Upper lobe of left lung (tissue), 6 donors: ENCODE data around the gene MMAB. TPM values are rescaled to one million over a fixed set of nuclear protein-coding genes. Genes with fewer than 3 reads are reported as not detected.

Source experiments
- ATAC-seq, 2 donors: fragments of 200-7000 bp; cut with Tn5 transposase; one replicate each; pipeline ENCODE4 v1.9.1; 2022; ENCODE audit warnings: mild to moderate bottlenecking in 2 of 2, moderate library complexity in 2 of 2; ENCODE audit not compliant: low FRiP score in 2 of 2
- DNase-seq, 2 donors: peaks; one replicate each; pipeline ENCODE4 v3.0.0-alpha.2; 2019 to 2020
- H3K27ac ChIP-seq, 4 donors: fragments of 200-600 bp; sonication (generic); one replicate each; pipeline ENCODE4 v1.5.1; 2016 to 2019
- H3K27me3 ChIP-seq, 4 donors: fragments of 200-600 bp; sonication (generic); one replicate each; pipeline ENCODE4 v1.5.1; 2017 to 2019
- H3K36me3 ChIP-seq, 4 donors: fragments of 200-600 bp; sonication (generic); one replicate each; pipeline ENCODE4 v1.5.1; 2016 to 2019
- H3K4me1 ChIP-seq, 4 donors: fragments of 200-600 bp; sonication (generic); one replicate each; pipeline ENCODE4 v1.5.1; 2018 to 2019
- H3K4me3 ChIP-seq, 4 donors: fragments of 200-600 bp; sonication (generic); one replicate each; pipeline ENCODE4 v1.5.1; 2017 to 2019; ENCODE audit warnings: mild to moderate bottlenecking in 2 of 4, moderate library complexity in 1 of 4
- H3K9me3 ChIP-seq, 4 donors: fragments of 200-600 bp; sonication (generic); one replicate each; pipeline ENCODE4 v1.5.1; 2018 to 2019
- EP300 ChIP-seq, 4 donors: sonication (generic); formaldehyde crosslinking; IDR thresholded peaks; one replicate each; pipeline ENCODE4 v1.5.1; 2017; ENCODE audit warnings: antibody characterized with exemption in 4 of 4, control low read depth in 2 of 4
- POLR2A ChIP-seq, 4 donors: fragments of 450-650 bp; IDR thresholded peaks; one replicate each; pipeline ENCODE4 v1.5.1; 2016 to 2017; ENCODE audit warnings: antibody characterized with exemption in 4 of 4, mild to moderate bottlenecking in 2 of 4
- POLR2AphosphoS5 ChIP-seq, 2 donors: sonication (generic); formaldehyde crosslinking; IDR thresholded peaks; one replicate each; pipeline ENCODE4 v1.5.1; 2017; ENCODE audit warnings: antibody characterized with exemption in 2 of 2
- WGBS, 2 donors: methylation state at CpG; one replicate each; pipeline ENCODE4 v1.1.5; 2017 to 2018; 5-methylcytosine and 5-hydroxymethylcytosine counted together
- total RNA-seq, 6 donors: library from RNA; depleted of rRNA in 4 of 6; stranded (reverse); fragments of >200 nt in 4 of 6; gene quantifications; one replicate each; pipeline versions ENCODE4 v1.1.0 to v1.2.1, GENCODE V29; 2016 to 2021
- TF ChIP-seq, protein P1 (sequence below), 6 experiments: fragments of 450-650 bp in 4 of 6; fragments of 200-600 bp in 2 of 6; sonication (generic) in 2 of 6; IDR thresholded peaks; one replicate each; pipeline ENCODE4 v1.5.1; 2016 to 2019; ENCODE audit warnings: antibody characterized with exemption in 6 of 6
- donor health status: DM: no; HTN: no; CAD: no; lungs with moderate emphysema.
- donor health status: DM: no; HTN: yes; CAD: no; lungs with severe emphysema.

Gene MMAB
- total RNA-seq, 6 donors from 2014 or later = 14.9 to 68.8 (median 39.2) TPM

DNA sequence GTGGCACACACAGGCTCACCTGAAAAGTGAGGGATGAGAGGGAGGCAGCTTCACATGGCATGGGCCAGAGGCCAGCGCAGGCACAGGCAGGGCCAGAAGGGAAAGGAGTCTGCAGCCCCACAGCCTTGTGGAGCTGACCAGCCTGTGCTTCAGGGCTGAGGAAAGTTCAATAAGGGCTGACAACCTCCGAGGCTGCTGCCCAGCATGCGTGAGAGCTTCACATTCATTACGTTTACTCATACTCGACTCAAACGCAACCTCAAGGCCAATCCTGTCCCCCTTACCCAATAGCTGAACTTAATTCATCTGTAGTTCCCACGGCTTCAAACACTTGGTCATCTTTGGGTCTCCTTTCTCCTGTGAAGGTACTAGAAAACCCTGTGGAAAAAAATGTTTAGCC, 4.8 kb downstream of the MMAB start:
- peaks cover 10 to 68% (median 39%) of the 10 kb centered on the region in 4 donors for H3K36me3 ChIP-seq
- no peak overlapping the region for H3K4me3 ChIP-seq
- H3K4me1 ChIP-seq = peaks cover 5 to 10% (median 6%) of the 10 kb centered on the region in 4 donors
- ATAC-seq (no peak), DNase-seq (no peak)
- H3K9me3 ChIP-seq = no peaks in the 10 kb centered on the region
- 81 to 94% methylated on average over 7 of the region's 7 CpGs for WGBS, 2 donors
- no peak overlapping the region for H3K27ac ChIP-seq
- TF ChIP-seq POLR2A (IDR thresholded peaks at IDR 0.05) (no peak), POLR2AphosphoS5 (IDR thresholded peaks at IDR 0.05) (no peak), EP300 (IDR thresholded peaks at IDR 0.05) (no peak)
- TF ChIP-seq, protein P1, sequence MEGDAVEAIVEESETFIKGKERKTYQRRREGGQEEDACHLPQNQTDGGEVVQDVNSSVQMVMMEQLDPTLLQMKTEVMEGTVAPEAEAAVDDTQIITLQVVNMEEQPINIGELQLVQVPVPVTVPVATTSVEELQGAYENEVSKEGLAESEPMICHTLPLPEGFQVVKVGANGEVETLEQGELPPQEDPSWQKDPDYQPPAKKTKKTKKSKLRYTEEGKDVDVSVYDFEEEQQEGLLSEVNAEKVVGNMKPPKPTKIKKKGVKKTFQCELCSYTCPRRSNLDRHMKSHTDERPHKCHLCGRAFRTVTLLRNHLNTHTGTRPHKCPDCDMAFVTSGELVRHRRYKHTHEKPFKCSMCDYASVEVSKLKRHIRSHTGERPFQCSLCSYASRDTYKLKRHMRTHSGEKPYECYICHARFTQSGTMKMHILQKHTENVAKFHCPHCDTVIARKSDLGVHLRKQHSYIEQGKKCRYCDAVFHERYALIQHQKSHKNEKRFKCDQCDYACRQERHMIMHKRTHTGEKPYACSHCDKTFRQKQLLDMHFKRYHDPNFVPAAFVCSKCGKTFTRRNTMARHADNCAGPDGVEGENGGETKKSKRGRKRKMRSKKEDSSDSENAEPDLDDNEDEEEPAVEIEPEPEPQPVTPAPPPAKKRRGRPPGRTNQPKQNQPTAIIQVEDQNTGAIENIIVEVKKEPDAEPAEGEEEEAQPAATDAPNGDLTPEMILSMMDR (IDR thresholded peaks at IDR 0.05) = no peak
- H3K27me3 ChIP-seq = no peaks in the 10 kb centered on the region

DNA sequence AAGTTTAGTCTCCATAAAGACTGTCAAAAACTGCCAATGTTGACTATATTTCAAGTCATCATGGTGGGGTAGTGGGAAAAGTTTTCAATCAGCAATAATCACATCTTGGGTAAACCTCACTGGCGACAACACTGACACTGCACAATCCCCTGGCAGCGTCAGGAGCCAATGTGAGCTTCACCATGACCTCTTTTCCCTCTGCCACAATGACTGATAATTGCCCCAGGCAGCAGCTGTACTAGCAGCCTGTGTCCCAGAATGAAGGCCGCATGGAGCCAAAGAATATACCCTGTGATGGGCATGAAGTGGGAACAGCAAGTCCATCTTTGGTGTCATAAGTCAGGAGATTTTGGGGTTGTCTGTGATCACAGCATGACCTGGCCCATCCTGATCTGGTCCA, 5.3 kb downstream of the MMAB start:
- no peak for ATAC-seq
- H3K36me3 ChIP-seq = peaks cover 10 to 74% (median 42%) of the 10 kb centered on the region in 4 donors
- TF ChIP-seq, protein P1 (IDR thresholded peaks at IDR 0.05) = no peak
- no peak for TF ChIP-seq EP300 (IDR thresholded peaks at IDR 0.05)
- TF ChIP-seq POLR2A (IDR thresholded peaks at IDR 0.05) = no peak
- TF ChIP-seq POLR2AphosphoS5 (IDR thresholded peaks at IDR 0.05) = no peak

GRCh38 chr12:109567296-109567695, 6.0 kb downstream of the MMAB start:
- TF ChIP-seq POLR2A (IDR thresholded peaks at IDR 0.05) (no peak), EP300 (IDR thresholded peaks at IDR 0.05) (no peak), POLR2AphosphoS5 (IDR thresholded peaks at IDR 0.05) (no peak)
- TF ChIP-seq, protein P1 (IDR thresholded peaks at IDR 0.05) = no peak
- Histone ChIP-seq H3K4me3 (no peak overlapping the region), H3K36me3 (peaks cover 10 to 79% (median 45%) of the 10 kb centered on the region in 4 donors), H3K9me3 (peaks cover 0 to under 1% (median 0%) of the 10 kb centered on the region in 4 donors), H3K27me3 (no peaks in the 10 kb centered on the region), H3K4me1 (peaks cover 0 to 1% (median under 1%) of the 10 kb centered on the region in 4 donors), H3K27ac (no peak overlapping the region)
- ATAC-seq = no peak
- 82 to 96% methylated on average over 9 to 10 of the region's 10 CpGs for WGBS, 2 donors
- DNase-seq = no peak

More for the DNA sequence above, 5.3 kb downstream of the MMAB start:
- no peaks in the 10 kb centered on the region for H3K9me3 ChIP-seq
- WGBS, 2 donors = 90 to 100% methylated on average over 3 of the region's 3 CpGs
- DNase-seq = no peak
- H3K4me1 ChIP-seq = peaks cover 5 to 8% (median 6%) of the 10 kb centered on the region in 4 donors
- H3K27me3 ChIP-seq = no peaks in the 10 kb centered on the region
- no peak overlapping the region for H3K27ac ChIP-seq
- H3K4me3 ChIP-seq = no peak overlapping the region

DNA sequence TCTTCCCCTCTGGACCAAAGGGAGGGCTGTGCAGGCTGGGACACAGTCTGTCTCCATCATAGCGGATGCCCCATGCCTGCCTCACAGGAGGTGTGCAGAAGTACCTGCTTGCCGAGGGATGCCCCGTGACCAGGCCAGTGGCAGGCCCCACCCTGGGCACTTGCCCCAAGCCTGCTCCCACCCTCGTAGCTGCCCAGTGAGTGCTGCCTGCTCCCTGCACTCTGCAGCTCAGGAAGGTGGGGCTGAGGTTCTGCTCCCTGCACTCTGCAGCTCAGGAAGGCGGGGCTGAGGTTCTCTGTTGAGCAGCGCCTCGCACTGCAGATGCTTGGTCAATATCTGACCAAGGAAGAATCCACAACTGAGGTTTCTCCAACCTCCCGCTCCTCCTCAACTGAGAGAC, 6.9 kb downstream of the MMAB start:
- Histone ChIP-seq H3K4me3 (no peak overlapping the region), H3K36me3 (peaks cover 10 to 88% (median 48%) of the 10 kb centered on the region in 4 donors), H3K27me3 (no peaks in the 10 kb centered on the region), H3K4me1 (no peaks in the 10 kb centered on the region), H3K27ac (no peak overlapping the region), H3K9me3 (peaks cover 0 to 3% (median 0%) of the 10 kb centered on the region in 4 donors)
- ATAC-seq (no peak), DNase-seq (no peak)
- TF ChIP-seq POLR2A (IDR thresholded peaks at IDR 0.05) (no peak), POLR2AphosphoS5 (IDR thresholded peaks at IDR 0.05) (no peak), EP300 (IDR thresholded peaks at IDR 0.05) (no peak)
- TF ChIP-seq, protein P1 (IDR thresholded peaks at IDR 0.05) = no peak
- 91 to 96% methylated on average over 6 to 7 of the region's 8 CpGs for WGBS, 2 donors
